ENCODE results near the gene TAF4B.

The TAF4B gene

DNA sequence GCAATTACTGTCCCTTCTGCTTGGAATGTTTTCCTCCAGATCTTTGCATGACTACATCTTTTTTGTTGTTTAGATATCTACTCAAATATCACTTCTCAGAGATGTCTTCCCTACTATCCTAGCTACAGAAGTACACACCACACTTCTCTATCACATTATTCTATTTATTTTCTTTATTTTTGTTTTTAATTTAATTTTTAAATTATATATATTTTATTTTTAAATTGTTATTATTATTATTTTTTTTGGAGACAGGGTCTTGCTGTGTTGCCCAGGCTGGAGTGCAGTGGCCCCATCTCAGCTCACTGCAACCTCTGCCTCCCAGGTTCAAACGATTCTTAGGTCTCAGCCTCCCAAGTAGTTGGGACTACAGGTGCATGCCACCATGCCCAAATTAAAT lies 106.7 kb downstream of the TAF4B start:
- Histone ChIP-seq H3K27me3 (ENCODE audit: insufficient read depth, low read length) (no peaks in the 10 kb centered on the region), H2AFZ (ENCODE audit: low read length) (no peak overlapping the region)

DNA sequence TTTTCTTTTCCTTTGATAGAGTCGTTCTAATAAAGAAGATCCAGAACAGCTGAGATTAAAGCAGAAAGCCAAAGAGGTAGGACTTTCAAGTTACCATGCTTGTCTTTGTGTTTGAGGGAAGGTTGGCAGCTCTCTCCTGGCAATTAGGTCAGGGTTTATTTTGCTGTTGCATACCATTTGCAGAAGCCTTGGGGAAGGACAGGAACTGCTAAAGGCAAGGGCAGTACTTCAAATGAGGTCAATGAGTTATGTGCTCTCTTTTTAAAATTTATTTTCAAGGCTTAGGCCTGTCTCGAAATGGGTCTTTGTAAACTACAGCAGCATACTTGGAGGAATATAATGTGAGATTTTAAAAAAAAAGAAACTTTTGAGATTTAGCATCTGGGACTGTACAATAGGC lies 108.9 kb downstream of the TAF4B start:
- no peak overlapping the region for H3K9ac ChIP-seq (ENCODE audit: low read length)
- H3K79me2 ChIP-seq (ENCODE audit: insufficient read depth, low read length), result no peaks in the 10 kb centered on the region
- H3K27ac ChIP-seq (ENCODE audit: low read depth, low read length, poor library complexity, severe bottlenecking), result no peak overlapping the region
- peaks cover 38% of the 10 kb centered on the region for H3K36me3 ChIP-seq (ENCODE audit: insufficient read depth, low read length)
- no peak overlapping the region for H3K4me3 ChIP-seq (ENCODE audit: low read depth, low read length, poor library complexity, severe bottlenecking)
- no peak overlapping the region for H3K4me2 ChIP-seq (ENCODE audit: low read length)
- no peaks in the 10 kb centered on the region for H3K9me3 ChIP-seq (ENCODE audit: low read length)
- H2AFZ ChIP-seq (ENCODE audit: low read length), result no peak overlapping the region
- H3K9me2 ChIP-seq (ENCODE audit: low read depth, low read length), result no peaks in the 10 kb centered on the region
- TF ChIP-seq CTCF (IDR thresholded peaks at IDR 0.05; ENCODE audit: low read length), result no peak
- TF ChIP-seq EZH2 (IDR thresholded peaks at IDR 0.05; ENCODE audit: borderline replicate concordance, low read length), result no peak
- H3K27me3 ChIP-seq (ENCODE audit: insufficient read depth, low read length), result no peaks in the 10 kb centered on the region
- H3K4me1 ChIP-seq (ENCODE audit: insufficient read depth, low read length, severe bottlenecking), result no peaks in the 10 kb centered on the region
- H4K20me1 ChIP-seq (ENCODE audit: insufficient read depth, low read length), result no peaks in the 10 kb centered on the region
- H3F3A ChIP-seq (ENCODE audit: insufficient read depth, low read length), result no peaks in the 10 kb centered on the region

More for the DNA sequence above, 106.7 kb downstream of the TAF4B start:
- Histone ChIP-seq H3K4me3 (ENCODE audit: low read depth, low read length, poor library complexity, severe bottlenecking) (no peak overlapping the region), H3K9ac (ENCODE audit: low read length) (no peak overlapping the region), H3K9me2 (ENCODE audit: low read depth, low read length) (no peaks in the 10 kb centered on the region), H4K20me1 (ENCODE audit: insufficient read depth, low read length) (no peaks in the 10 kb centered on the region), H3F3A (ENCODE audit: insufficient read depth, low read length) (no peaks in the 10 kb centered on the region), H3K4me1 (ENCODE audit: insufficient read depth, low read length, severe bottlenecking) (no peaks in the 10 kb centered on the region), H3K79me2 (ENCODE audit: insufficient read depth, low read length) (no peaks in the 10 kb centered on the region), H3K27ac (ENCODE audit: low read depth, low read length, poor library complexity, severe bottlenecking) (no peak overlapping the region), H3K4me2 (ENCODE audit: low read length) (no peak overlapping the region), H3K36me3 (ENCODE audit: insufficient read depth, low read length) (peaks cover 52% of the 10 kb centered on the region), H3K9me3 (ENCODE audit: low read length) (no peaks in the 10 kb centered on the region)
- TF ChIP-seq CTCF (IDR thresholded peaks at IDR 0.05; ENCODE audit: low read length) (no peak), EZH2 (IDR thresholded peaks at IDR 0.05; ENCODE audit: borderline replicate concordance, low read length) (no peak)

GRCh38 chr18:26335571-26336487 lies 109.6 kb downstream of the TAF4B start:
- TF ChIP-seq EZH2 (IDR thresholded peaks at IDR 0.05; ENCODE audit: borderline replicate concordance, low read length), result no peak
- no peak for TF ChIP-seq CTCF (IDR thresholded peaks at IDR 0.05; ENCODE audit: low read length)
- H3K36me3 ChIP-seq (ENCODE audit: insufficient read depth, low read length), result peaks cover 37% of the 10 kb centered on the region
- H2AFZ ChIP-seq (ENCODE audit: low read length), result no peak overlapping the region
- no peak overlapping the region for H3K27ac ChIP-seq (ENCODE audit: low read depth, low read length, poor library complexity, severe bottlenecking)
- H3K4me3 ChIP-seq (ENCODE audit: low read depth, low read length, poor library complexity, severe bottlenecking), result no peak overlapping the region
- H3K27me3 ChIP-seq (ENCODE audit: insufficient read depth, low read length), result no peaks in the 10 kb centered on the region
- H4K20me1 ChIP-seq (ENCODE audit: insufficient read depth, low read length), result no peaks in the 10 kb centered on the region
- no peaks in the 10 kb centered on the region for H3K4me1 ChIP-seq (ENCODE audit: insufficient read depth, low read length, severe bottlenecking)
- H3K4me2 ChIP-seq (ENCODE audit: low read length), result no peak overlapping the region
- no peaks in the 10 kb centered on the region for H3F3A ChIP-seq (ENCODE audit: insufficient read depth, low read length)
- H3K9me3 ChIP-seq (ENCODE audit: low read length), result no peaks in the 10 kb centered on the region
- no peak overlapping the region for H3K9ac ChIP-seq (ENCODE audit: low read length)
- no peaks in the 10 kb centered on the region for H3K9me2 ChIP-seq (ENCODE audit: low read depth, low read length)
- no peaks in the 10 kb centered on the region for H3K79me2 ChIP-seq (ENCODE audit: insufficient read depth, low read length)

Measured in OCI-LY1 (cell line).